NCI-H510A (cell line): ENCODE measurements around the gene ATP2C2.

Source experiments
- DNase-seq: peaks from one replicate; lab custom pipeline; 2025; lab: John Stamatoyannopoulos, UW

ATP2C2 gene

GRCh38 chr16:84366208-84366607 lies 2.1 kb upstream of the ATP2C2 start:
- DNase-seq: no peak

- peak; percentile 31 for DNase-seq
These were observed 1.0 kb upstream of the ATP2C2 start for GRCh38 chr16:84367297-84367680.

GRCh38 chr16:84367750-84368307 lies 509 bp upstream of the ATP2C2 start:
- DNase-seq: peak; percentile 26

GRCh38 chr16:84369105-84369504 lies 767 bp downstream of the ATP2C2 start:
- no peak for DNase-seq

- DNase-seq: peak; percentile 79
These were observed 1.7 kb downstream of the ATP2C2 start for GRCh38 chr16:84369938-84370627.

- DNase-seq: no peak
These were observed 2.6 kb downstream of the ATP2C2 start for GRCh38 chr16:84370723-84371552.

GRCh38 chr16:84371553-84371865 lies 3.2 kb downstream of the ATP2C2 start:
- DNase-seq: no peak

GRCh38 chr16:84373907-84374489 lies 5.7 kb downstream of the ATP2C2 start:
- no peak for DNase-seq

GRCh38 chr16:84378099-84378498 lies 9.8 kb downstream of the ATP2C2 start:
- DNase-seq: no peak

- DNase-seq: no peak
These were observed 10.2 kb downstream of the ATP2C2 start for GRCh38 chr16:84378567-84378966.

GRCh38 chr16:84379008-84379708 lies 10.8 kb downstream of the ATP2C2 start:
- DNase-seq: no peak

GRCh38 chr16:84379709-84380362 lies 11.5 kb downstream of the ATP2C2 start:
- no peak for DNase-seq

- DNase-seq: no peak
These were observed 12.1 kb downstream of the ATP2C2 start for GRCh38 chr16:84380405-84380804.

- no peak for DNase-seq
These were observed 14.1 kb downstream of the ATP2C2 start for GRCh38 chr16:84382396-84382795.

- no peak for DNase-seq
These were observed 14.8 kb downstream of the ATP2C2 start for GRCh38 chr16:84383106-84383505.

GRCh38 chr16:84386047-84386446 lies 17.7 kb downstream of the ATP2C2 start:
- DNase-seq: no peak

- no peak for DNase-seq
These were observed 18.7 kb downstream of the ATP2C2 start for GRCh38 chr16:84387021-84387420.

- no peak for DNase-seq
These were observed 21.9 kb downstream of the ATP2C2 start for GRCh38 chr16:84390131-84390785.

GRCh38 chr16:84391151-84392030 lies 23.1 kb downstream of the ATP2C2 start:
- DNase-seq: no peak

- no peak for DNase-seq
These were observed 23.7 kb downstream of the ATP2C2 start for GRCh38 chr16:84392031-84392360.
